GM18511 (cell line): Measurements from ENCODE around the gene OGT.
"Not testable (repeated sequence)": the region's sequence is repeated elsewhere in the genome, so short reads cannot be mapped to it uniquely, and the experiment has no call there.

Experiments
- ATAC-seq: cut with Tn5 transposase; IDR thresholded peaks from one replicate; pipeline ENCODE4 v1.9.1; 2021; ENCODE audit warnings: mild to moderate bottlenecking, moderate library complexity; ENCODE audit not compliant: unreplicated experiment

Gene OGT

GRCh38 chrX:71579136-71579989 lies 46.5 kb downstream of the OGT start:
- ATAC-seq = no peak

GRCh38 chrX:71579990-71580380 lies 47.1 kb downstream of the OGT start:
- no peak for ATAC-seq

- ATAC-seq = no peak
Observed at GRCh38 chrX:71581210-71581609, 48.3 kb downstream of the OGT start.

GRCh38 chrX:71586929-71587328 lies 54.0 kb downstream of the OGT start:
- ATAC-seq = no peak

GRCh38 chrX:71593210-71593609 lies 60.3 kb downstream of the OGT start:
- not testable (repeated sequence) for ATAC-seq

GRCh38 chrX:71599965-71600364 lies 67.1 kb downstream of the OGT start:
- ATAC-seq = no peak

GRCh38 chrX:71603618-71604017 lies 70.7 kb downstream of the OGT start:
- ATAC-seq = no peak

GRCh38 chrX:71604141-71604540 lies 71.2 kb downstream of the OGT start:
- ATAC-seq = no peak

GRCh38 chrX:71604796-71605568 lies 72.1 kb downstream of the OGT start:
- ATAC-seq = no peak

- no peak for ATAC-seq
Observed at GRCh38 chrX:71606536-71607216, 73.8 kb downstream of the OGT start.

GRCh38 chrX:71607488-71607887 lies 74.6 kb downstream of the OGT start:
- no peak for ATAC-seq

GRCh38 chrX:71609095-71609750 lies 76.3 kb downstream of the OGT start:
- ATAC-seq = no peak

- ATAC-seq = not testable (repeated sequence)
Observed at GRCh38 chrX:71611736-71612135, 78.8 kb downstream of the OGT start.

GRCh38 chrX:71612256-71612655 lies 79.4 kb downstream of the OGT start:
- ATAC-seq = no peak

GRCh38 chrX:71615056-71615455 lies 82.2 kb downstream of the OGT start:
- no peak for ATAC-seq

- no peak for ATAC-seq
Observed at GRCh38 chrX:71615954-71616353, 83.0 kb downstream of the OGT start.

GRCh38 chrX:71616672-71617529 lies 84.0 kb downstream of the OGT start:
- ATAC-seq = no peak

GRCh38 chrX:71617742-71618141 lies 84.8 kb downstream of the OGT start:
- no peak for ATAC-seq

- ATAC-seq = peak; percentile 64
Observed at GRCh38 chrX:71618303-71618721, 85.4 kb downstream of the OGT start, which contains the start of gene CXCR3. CXCR3 (minus strand) TSS chrX:71618511; CDS start chrX:71618449, 62 bp downstream.

GRCh38 chrX:71618787-71619186 lies 85.9 kb downstream of the OGT start:
- ATAC-seq = no peak
